Progenitor cell of endocrine pancreas (in vitro differentiated cells): ENCODE data around the gene ATXN10. TPM values are rescaled to one million over a fixed set of nuclear protein-coding genes. Genes with fewer than 3 reads are reported as not detected.
A peak's percentile ranks its signal among the peaks of the same experiment; 100 is the strongest.

Source experiments
- DNase-seq: peaks from one replicate; pipeline ENCODE4 v3.0.0; 2021; ENCODE audit warnings: low spot score; ENCODE audit not compliant: unreplicated experiment
- H3K27ac Mint-ChIP-seq: 2 replicates; pipeline ENCODE4 v1.8.0; 2021; ENCODE audit warnings: mild to moderate bottlenecking, moderate library complexity, mixed read lengths
- H3K27me3 Mint-ChIP-seq: 2 replicates; pipeline ENCODE4 v1.8.0; 2021; ENCODE audit warnings: mixed read lengths
- H3K36me3 Mint-ChIP-seq: 2 replicates; pipeline ENCODE4 v1.8.0; 2022; ENCODE audit warnings: mixed read lengths; ENCODE audit not compliant: insufficient read depth
- H3K4me1 Mint-ChIP-seq: 2 replicates; pipeline ENCODE4 v1.8.0; 2021; ENCODE audit warnings: low read depth, mixed read lengths
- H3K4me3 Mint-ChIP-seq: 2 replicates; pipeline ENCODE4 v1.8.0; 2021; ENCODE audit warnings: low read depth, mild to moderate bottlenecking, moderate library complexity, mixed read lengths
- H3K9me3 Mint-ChIP-seq: 2 replicates; pipeline ENCODE4 v1.8.0; 2021; ENCODE audit warnings: low read depth, mixed read lengths
- total RNA-seq: library from RNA; stranded (reverse); gene quantifications from 2 replicates; pipeline ENCODE4 v1.2.1, GENCODE V29; 2021
- TF ChIP-seq, protein P1 (sequence below): fragments of 200-600 bp; sonication (generic); IDR thresholded peaks from one replicate; pipeline ENCODE4 v1.5.0; 2021; ENCODE audit warnings: antibody characterized with exemption, mild to moderate bottlenecking; ENCODE audit not compliant: unreplicated experiment

The ATXN10 gene
- total RNA-seq, 1 donor from 2014 or later: 177 TPM

DNA sequence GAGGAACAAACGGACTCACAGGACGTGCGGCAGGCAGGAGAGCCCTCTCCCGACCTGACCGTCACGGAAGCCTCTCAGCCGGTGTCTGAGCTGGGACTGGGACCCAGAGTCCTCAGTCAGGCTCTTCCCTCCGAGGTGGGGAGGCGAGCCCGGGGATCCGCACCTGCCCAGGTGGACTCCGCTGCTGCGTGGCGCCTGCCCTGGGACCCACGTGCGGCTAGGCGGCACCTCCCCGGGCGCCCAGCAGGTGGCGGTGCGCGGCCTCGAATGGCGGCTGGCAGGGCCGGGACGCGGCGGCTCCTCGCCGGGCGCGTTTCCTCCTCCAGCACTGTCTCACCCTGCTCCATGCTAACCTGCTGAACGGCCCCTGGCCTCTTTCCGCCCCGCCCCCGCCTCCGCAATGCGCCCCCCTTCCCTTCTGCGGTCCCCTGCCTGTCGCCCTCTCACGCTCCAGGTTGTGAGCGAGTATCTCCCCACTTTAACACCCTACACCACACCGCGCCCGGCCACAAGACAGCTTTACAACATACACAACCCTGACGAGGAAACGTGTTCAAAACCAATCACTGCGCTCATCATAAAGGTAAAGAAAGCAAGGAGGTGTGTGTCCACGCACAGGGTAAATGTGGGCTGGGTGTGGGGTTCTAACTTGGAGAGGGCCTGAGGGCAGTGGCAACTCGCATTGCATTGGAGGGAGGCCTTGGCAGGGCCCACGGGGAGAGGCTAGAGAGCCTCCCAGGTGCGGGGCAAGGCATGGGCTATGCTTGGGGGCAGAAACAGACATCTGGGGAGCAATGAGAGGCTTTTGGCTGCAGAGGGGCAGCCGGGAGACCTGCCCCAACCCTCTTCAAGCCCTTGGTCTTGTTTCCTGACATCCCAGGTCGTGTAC is 25.9 kb upstream of the ATXN10 start:
- H3K27me3 Mint-ChIP-seq: peaks cover 62% of the 10 kb centered on the region

DNA sequence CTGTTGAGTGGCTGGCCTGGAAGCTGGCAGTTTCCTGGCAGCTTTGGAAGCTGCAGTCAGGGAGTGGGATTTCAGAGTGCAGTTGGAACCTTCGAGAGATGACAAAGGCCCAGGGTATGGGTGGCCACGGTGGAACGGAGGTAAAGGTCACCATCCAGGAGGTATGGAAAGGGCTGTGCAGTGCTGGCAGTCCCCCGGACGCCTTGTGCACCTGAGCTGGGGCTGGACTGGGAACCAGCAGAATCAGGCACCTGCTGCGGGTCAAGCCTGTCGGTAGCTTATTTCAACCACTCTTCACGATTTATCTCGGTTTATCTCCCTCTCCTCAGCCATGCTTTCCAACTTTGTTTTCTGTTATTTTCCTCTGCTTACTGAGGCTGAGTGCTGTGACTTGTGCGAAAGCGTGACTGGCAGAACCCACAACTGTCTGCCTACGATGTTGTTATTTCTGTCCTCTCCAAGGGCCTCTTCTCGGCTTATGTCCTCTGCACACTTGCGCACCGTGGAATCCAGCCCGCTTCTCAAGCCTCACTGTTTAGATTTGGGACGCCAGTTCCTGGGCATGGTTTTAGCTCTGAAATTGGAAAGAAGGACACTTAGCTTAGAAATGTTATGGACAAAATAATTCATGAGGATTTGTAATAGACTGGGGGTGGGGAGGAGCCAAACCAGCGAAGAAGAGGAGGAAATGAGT is 24.0 kb upstream of the ATXN10 start:
- DNase-seq: no peak
- no peak overlapping the region for H3K27ac Mint-ChIP-seq
- H3K4me3 Mint-ChIP-seq: no peak overlapping the region
- peaks cover 4% of the 10 kb centered on the region for H3K4me1 Mint-ChIP-seq
- H3K9me3 Mint-ChIP-seq: no peaks in the 10 kb centered on the region
- no peaks in the 10 kb centered on the region for H3K36me3 Mint-ChIP-seq
- TF ChIP-seq, protein P1, sequence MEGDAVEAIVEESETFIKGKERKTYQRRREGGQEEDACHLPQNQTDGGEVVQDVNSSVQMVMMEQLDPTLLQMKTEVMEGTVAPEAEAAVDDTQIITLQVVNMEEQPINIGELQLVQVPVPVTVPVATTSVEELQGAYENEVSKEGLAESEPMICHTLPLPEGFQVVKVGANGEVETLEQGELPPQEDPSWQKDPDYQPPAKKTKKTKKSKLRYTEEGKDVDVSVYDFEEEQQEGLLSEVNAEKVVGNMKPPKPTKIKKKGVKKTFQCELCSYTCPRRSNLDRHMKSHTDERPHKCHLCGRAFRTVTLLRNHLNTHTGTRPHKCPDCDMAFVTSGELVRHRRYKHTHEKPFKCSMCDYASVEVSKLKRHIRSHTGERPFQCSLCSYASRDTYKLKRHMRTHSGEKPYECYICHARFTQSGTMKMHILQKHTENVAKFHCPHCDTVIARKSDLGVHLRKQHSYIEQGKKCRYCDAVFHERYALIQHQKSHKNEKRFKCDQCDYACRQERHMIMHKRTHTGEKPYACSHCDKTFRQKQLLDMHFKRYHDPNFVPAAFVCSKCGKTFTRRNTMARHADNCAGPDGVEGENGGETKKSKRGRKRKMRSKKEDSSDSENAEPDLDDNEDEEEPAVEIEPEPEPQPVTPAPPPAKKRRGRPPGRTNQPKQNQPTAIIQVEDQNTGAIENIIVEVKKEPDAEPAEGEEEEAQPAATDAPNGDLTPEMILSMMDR: no peak
- H3K27me3 Mint-ChIP-seq: peaks cover 56% of the 10 kb centered on the region

More for the DNA sequence above, 25.9 kb upstream of the ATXN10 start:
- peaks cover 4% of the 10 kb centered on the region for H3K4me1 Mint-ChIP-seq
- H3K4me3 Mint-ChIP-seq: peak overlapping the region; percentile 40
- TF ChIP-seq, protein P1: peak; percentile 95
- no peaks in the 10 kb centered on the region for H3K9me3 Mint-ChIP-seq
- peak overlapping the region; percentile 6 for H3K27ac Mint-ChIP-seq
- H3K36me3 Mint-ChIP-seq: no peaks in the 10 kb centered on the region
- peak; percentile 86 for DNase-seq

DNA sequence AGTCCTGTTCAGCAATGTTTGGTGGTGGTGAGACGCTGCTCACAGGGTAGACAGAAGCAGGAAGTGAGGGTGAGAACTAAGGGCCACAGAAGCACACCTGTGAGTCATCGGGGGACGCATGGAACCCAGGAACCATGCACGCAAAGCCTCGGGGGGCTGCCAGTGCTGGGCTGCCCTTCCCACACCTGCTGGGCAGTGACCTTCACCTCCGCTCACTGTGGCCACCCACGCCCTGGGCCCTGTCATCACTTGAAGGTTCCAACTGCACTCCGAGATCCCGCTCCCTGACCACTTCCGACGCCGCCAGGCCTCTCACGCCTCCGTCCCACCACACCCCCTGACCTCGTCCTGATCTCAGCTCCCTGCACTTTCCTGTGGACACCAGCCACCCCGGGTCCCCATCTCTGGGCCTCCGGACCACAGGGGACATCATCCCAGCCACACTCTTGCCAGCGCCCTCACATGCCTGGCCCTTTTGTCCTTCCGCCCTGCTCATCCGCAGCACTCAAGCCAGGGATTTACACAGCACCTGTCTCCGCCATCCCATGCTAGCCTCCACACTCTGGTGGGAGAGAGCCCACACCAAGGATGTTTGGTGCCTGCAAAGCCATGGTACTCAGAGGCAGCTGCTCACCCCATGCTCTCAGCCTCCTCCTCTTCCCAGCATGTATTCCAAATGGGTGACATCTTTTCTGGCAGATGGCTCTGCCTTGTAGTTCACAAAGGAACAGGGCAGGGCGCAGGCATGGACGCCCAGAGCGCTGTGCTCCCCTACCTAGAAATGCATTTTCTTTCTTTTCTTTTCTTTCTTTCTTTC is 23.1 kb upstream of the ATXN10 start:
- H3K27ac Mint-ChIP-seq: no peak overlapping the region
- TF ChIP-seq, protein P1: no peak
- H3K4me3 Mint-ChIP-seq: no peak overlapping the region
- no peak for DNase-seq
- H3K27me3 Mint-ChIP-seq: peaks cover 57% of the 10 kb centered on the region
- no peaks in the 10 kb centered on the region for H3K9me3 Mint-ChIP-seq
- H3K36me3 Mint-ChIP-seq: no peaks in the 10 kb centered on the region
- peaks cover 9% of the 10 kb centered on the region for H3K4me1 Mint-ChIP-seq

DNA sequence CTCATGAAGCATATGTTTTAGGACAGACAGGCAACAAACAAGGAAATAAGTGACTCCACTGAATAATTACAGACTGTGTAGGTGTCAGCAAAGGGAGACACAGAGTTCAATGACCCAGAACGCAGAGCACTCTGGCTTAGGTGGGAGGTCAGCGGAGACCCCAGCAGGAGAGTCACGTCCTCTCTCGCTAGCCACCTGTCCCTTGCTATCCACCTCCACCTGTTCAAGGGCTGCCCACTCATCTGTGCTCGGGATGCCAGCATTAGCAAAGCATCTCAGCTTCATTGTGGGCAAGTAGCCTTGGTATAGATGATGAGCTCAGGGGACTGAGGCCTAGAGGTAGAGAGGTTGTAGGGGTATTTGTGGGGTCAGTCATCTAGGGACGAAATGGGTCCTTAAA is 21.8 kb upstream of the ATXN10 start:
- no peak for DNase-seq
- Mint-ChIP-seq H3K9me3 (no peaks in the 10 kb centered on the region), H3K36me3 (no peaks in the 10 kb centered on the region), H3K4me1 (peaks cover 12% of the 10 kb centered on the region), H3K27me3 (peaks cover 54% of the 10 kb centered on the region), H3K27ac (no peak overlapping the region), H3K4me3 (no peak overlapping the region)
- TF ChIP-seq, protein P1: no peak

DNA sequence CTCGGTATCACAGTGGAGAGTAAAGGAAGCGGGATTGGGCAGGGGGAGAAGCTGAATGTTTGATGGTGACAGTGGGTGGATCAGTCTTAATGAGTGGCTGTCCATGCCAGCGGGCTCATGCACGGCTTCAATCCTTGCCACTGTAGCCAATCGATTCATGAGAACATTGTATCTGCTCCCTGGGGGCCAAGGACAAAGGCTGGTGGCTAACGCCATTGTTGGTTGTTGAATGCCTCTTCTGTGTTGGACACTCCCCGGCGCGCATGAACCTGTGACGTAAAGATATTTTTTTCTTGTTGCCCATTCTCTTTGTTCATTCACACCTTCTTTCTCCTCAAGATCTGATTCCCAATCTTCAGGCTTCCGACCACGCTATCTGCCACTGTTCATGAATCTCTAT is 20.9 kb upstream of the ATXN10 start:
- no peak for DNase-seq
- Mint-ChIP-seq H3K4me1 (peaks cover 12% of the 10 kb centered on the region), H3K36me3 (no peaks in the 10 kb centered on the region), H3K9me3 (no peaks in the 10 kb centered on the region), H3K27ac (no peak overlapping the region), H3K27me3 (peaks cover 48% of the 10 kb centered on the region), H3K4me3 (no peak overlapping the region)
- TF ChIP-seq, protein P1: no peak
